GM21717 (cell line): ENCODE data around the gene P2RX1.

Experiments used
- ATAC-seq: cut with Tn5 transposase; IDR thresholded peaks from one replicate; pipeline ENCODE4 v1.9.1; 2021; ENCODE audit warnings: mild to moderate bottlenecking, moderate library complexity; ENCODE audit not compliant: unreplicated experiment

P2RX1 gene

GRCh38 chr17:3889325-3890012 is 26.8 kb downstream of the P2RX1 start:
- ATAC-seq = no peak

DNA sequence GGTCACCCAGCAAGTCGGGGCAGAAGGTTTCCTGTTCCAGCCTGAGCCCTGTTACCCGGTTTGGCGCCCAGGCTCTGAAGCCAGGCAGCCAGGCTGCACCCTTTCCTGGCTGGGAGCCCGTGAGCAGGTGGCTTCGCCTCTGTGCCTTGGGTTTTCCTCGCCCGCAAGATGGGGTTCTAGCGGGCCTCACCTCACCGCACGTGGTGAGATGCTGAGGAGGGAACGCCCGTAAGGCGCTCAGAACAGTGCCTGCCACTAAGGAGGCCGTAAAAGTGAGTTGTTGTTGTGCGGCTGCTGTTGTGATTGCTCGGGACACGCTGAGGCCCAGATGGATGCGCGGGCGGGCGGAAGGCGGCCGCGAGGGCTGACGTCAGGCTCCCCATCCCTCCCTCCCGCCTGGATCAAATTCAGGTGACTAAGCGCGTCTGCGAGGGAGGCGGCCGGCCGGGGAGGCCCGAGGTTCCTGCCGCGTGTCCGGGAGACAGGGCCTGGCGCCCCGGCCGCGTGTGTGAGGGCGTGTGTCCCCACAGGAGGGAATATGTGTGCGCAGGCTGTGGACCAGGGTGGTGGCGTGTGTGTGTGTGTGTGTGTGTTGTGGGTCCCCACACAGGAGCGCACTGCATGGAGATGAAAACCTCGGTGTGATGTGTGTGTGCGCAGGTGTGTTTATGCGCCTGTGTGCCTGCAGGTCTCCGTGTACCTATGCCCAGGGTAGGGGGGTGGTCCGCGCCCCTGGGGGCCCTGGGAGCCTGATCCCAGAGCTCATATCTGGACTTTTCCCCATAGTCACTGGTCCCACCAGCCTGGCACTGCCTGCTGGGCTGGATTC is 27.7 kb downstream of the P2RX1 start:
- no peak for ATAC-seq

- no peak for ATAC-seq
Observed at GRCh38 chr17:3887804-3888203, 28.5 kb downstream of the P2RX1 start.

DNA sequence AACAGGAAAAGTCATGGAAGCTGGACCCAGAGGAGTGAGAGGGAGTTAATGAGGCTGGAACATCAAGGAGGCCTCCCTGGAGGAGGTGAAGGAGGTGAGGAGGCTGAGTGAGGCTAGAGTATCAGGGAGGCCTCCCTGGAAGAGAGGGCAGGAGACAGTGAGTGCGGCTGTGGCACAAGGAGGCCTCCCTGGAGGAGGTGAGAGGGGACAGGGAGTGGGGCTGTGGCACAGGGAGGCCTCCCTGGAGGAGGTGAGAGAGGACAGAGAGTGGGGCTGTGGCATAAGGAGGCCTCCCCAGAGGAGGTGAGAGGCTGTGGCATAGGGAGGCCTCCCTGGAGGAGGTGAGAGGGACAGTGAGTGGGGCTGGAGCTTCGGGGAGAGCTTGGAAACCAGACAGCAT is 28.9 kb downstream of the P2RX1 start:
- ATAC-seq = no peak

DNA sequence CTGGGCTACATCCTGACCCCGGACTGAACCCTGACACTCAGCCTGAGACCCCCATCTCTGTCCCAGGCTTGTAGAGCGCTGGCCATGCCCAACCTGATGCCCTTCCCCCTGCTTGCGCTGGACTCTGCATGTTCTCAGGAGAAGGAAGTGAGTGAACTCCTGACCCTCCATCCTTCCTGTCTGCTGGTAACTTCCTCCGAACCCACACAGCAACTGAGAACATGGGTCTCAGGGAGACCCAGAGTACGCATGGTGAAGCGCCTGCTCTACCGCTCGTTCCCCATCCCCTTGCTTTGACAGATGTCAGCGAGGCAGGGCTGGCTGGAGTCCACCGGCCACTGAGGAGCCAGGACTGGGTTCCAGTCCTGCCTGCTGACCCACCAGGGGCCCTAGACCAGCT is 29.5 kb downstream of the P2RX1 start:
- no peak for ATAC-seq

DNA sequence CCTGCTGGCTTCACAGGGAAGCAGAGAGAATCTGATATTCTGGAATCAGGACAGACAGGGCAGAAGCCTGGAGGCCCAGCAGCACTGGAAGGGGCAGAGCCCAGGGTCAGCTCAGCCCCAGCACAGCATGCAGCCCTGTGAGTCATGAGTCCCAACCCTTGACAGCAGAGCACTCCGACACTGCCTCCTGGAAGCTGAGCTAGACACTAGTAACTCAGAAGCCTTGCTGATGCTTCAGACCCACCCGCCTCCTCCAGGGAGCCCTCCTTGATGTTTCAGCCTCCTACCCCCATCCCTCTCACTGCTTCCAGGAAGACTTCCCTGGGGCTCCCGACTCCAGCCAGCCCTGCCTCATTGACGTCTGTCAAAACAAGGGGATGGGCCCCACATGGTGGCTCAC is 30.3 kb downstream of the P2RX1 start:
- no peak for ATAC-seq

GRCh38 chr17:3885271-3885670 is 31.0 kb downstream of the P2RX1 start:
- ATAC-seq = no peak

GRCh38 chr17:3884188-3884587 is 32.1 kb downstream of the P2RX1 start:
- ATAC-seq = no peak

GRCh38 chr17:3882276-3882675 is 34.0 kb downstream of the P2RX1 start:
- ATAC-seq = no peak

- ATAC-seq = no peak
Observed at GRCh38 chr17:3880983-3881382, 35.3 kb downstream of the P2RX1 start.

- ATAC-seq = no peak
Observed at GRCh38 chr17:3879591-3880417, 36.5 kb downstream of the P2RX1 start.

GRCh38 chr17:3879186-3879585 is 37.1 kb downstream of the P2RX1 start:
- no peak for ATAC-seq

GRCh38 chr17:3877220-3877619 is 39.0 kb downstream of the P2RX1 start:
- ATAC-seq = no peak

DNA sequence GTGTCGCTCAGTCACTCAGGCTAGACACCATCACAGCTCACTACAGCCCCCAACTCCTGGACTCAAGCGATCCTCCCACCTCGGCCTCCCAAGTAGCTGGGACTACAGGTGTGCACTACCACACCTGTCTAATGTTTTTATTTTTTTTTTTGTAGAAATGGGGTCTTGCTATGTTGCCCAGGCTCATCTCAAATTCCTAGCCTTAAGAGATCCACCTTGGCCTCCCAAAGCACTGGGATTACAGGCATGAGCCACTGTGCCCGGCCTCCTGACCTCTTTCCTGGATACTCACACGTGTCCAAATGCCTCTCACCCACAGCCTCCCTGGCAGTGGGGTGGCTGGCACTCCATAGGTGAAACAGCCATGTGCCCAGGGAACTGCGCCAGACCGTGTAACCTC is 40.9 kb downstream of the P2RX1 start:
- no peak for ATAC-seq

- ATAC-seq = no peak
Observed at GRCh38 chr17:3873862-3874261, 42.4 kb downstream of the P2RX1 start.

- ATAC-seq = no peak
Observed at GRCh38 chr17:3870871-3871306, 45.4 kb downstream of the P2RX1 start.

- no peak for ATAC-seq
Observed at GRCh38 chr17:3867606-3868005, 48.7 kb downstream of the P2RX1 start.

DNA sequence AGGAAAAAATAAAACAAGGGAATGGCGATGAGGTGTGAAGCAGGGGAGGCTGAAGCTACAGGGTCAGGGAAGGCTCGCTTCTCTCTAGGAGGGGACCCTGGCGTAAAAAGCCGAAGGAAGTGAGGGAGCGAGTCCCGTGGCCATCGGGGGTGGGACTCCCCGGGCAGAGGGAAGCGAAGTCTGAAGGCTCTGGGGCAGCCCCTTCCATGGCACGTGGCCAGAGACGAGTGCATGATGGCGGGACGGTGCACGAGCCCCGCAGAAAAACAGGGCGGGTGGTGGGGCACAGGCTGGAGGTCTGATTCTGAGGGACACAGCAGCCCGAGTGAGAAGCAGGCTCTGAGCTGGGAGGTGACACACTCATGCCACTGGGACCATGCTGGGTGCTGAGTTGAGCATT is 49.2 kb downstream of the P2RX1 start:
- no peak for ATAC-seq

DNA sequence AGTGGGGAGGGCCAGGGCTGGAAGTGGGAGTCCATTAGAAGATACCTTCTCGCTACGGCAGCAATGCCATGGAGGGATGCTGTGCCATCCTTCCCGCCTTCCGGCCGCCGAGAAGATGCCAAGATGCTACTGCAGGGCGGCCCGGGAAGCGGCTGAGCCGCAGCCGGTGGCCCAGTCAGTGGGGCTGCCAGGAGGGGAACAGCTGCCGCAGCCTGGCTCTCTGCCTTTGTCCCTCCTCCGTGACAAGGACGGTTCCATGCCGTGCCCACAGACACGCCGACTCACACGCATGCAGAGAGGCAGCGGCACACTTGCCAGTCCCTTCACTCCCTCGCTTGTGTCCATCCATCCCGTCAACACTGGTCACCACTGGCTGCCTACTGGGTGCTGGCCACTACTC is 50.0 kb downstream of the P2RX1 start:
- ATAC-seq = no peak

- no peak for ATAC-seq
Observed at GRCh38 chr17:3865176-3865575, 51.1 kb downstream of the P2RX1 start.

DNA sequence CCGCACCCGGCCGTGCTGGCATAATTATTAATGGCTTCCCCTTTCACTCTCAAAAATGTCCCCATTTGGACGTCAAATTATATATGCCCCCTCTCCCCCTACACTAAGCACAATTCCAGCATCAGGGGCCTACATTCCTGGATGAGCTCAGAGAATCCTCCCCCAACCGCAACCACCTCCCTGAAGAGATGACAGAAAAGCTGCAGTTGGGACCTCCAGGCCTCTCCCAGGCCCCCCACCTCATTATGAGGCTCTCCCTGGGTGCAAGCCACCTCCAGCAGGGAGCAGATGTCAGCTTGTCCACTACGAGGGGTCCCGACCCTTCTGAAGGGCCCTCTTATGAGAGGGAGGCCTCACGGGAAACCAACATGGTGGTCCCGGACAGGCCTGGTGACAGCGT is 51.7 kb downstream of the P2RX1 start:
- no peak for ATAC-seq
